ENCODE measurements around the gene OR51G1. TPM values are rescaled to one million over a fixed set of nuclear protein-coding genes. Genes with fewer than 3 reads are reported as not detected.
"Not testable (repeated sequence)": the region's sequence is repeated elsewhere in the genome, so short reads cannot be mapped to it uniquely, and the experiment has no call there.

OR51G1 gene
- not detected for polyA plus RNA-seq

DNA sequence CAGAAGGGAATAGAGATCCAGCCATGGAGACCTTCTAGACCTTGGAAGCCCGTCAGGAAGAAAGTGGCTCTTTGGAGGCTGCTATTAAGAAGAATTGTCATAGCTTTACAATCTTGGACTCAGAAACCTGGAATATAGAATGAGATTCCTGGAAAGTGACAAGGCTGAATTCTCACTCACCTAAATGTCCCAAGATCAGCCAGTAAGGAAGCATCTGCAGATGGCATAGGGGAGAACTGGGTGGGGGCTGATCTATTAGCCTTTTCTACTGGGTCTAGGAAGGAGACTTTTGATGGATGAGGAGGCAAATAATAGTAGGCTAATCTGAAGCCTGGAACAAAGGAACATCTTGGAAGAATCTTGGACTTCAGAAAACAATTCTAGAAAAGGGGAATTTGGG, at the start of gene OR51G1:
OR51G1 (minus strand) TSS at position 101 of the 400 bp plus-strand sequence; CDS start at position 101, 0 bp downstream.
- 79 to 100% methylated on average over 1 of the region's 1 CpG for WGBS, 2 donors
- Histone ChIP-seq H3K27me3 (ENCODE audit: control insufficient read depth in 1 of 2, insufficient read depth in 2 of 2, low read length in 2 of 2) (no peaks in the 10 kb centered on the region), H3K4me3 (ENCODE audit: low read depth in 1 of 2, low read length in 2 of 2) (no peak within 1 kb of the TSS), H3K36me3 (ENCODE audit: control insufficient read depth in 2 of 2, insufficient read depth in 2 of 2, low read length in 1 of 2) (no peaks in the 10 kb centered on the region), H3K27ac (ENCODE audit: low read depth in 2 of 2, low read length in 1 of 2) (no peak within 1 kb of the TSS), H3K9me3 (ENCODE audit: control insufficient read depth in 2 of 2, insufficient read depth in 1 of 2, low read depth in 1 of 2, low read length in 1 of 2) (no peaks in the 10 kb centered on the region), H3K4me1 (ENCODE audit: control insufficient read depth in 2 of 2, insufficient read depth in 2 of 2, low read length in 1 of 2) (no peaks in the 10 kb centered on the region)

- 61 to 70% methylated on average over 1 of the region's 1 CpG for WGBS, 2 donors
- no peak overlapping the region for H3K27ac ChIP-seq (ENCODE audit: low read depth in 2 of 2, low read length in 1 of 2)
- H3K4me1 ChIP-seq (ENCODE audit: control insufficient read depth in 2 of 2, insufficient read depth in 2 of 2, low read length in 1 of 2): no peaks in the 10 kb centered on the region
- no peaks in the 10 kb centered on the region for H3K27me3 ChIP-seq (ENCODE audit: control insufficient read depth in 1 of 2, insufficient read depth in 2 of 2, low read length in 2 of 2)
- no peak overlapping the region for H3K4me3 ChIP-seq (ENCODE audit: low read depth in 1 of 2, low read length in 2 of 2)
- H3K9me3 ChIP-seq (ENCODE audit: control insufficient read depth in 2 of 2, insufficient read depth in 1 of 2, low read depth in 1 of 2, low read length in 1 of 2): no peaks in the 10 kb centered on the region
- no peaks in the 10 kb centered on the region for H3K36me3 ChIP-seq (ENCODE audit: control insufficient read depth in 2 of 2, insufficient read depth in 2 of 2, low read length in 1 of 2)
Measured at GRCh38 chr11:4962816-4963215, 38.7 kb upstream of the OR51G1 start.

DNA sequence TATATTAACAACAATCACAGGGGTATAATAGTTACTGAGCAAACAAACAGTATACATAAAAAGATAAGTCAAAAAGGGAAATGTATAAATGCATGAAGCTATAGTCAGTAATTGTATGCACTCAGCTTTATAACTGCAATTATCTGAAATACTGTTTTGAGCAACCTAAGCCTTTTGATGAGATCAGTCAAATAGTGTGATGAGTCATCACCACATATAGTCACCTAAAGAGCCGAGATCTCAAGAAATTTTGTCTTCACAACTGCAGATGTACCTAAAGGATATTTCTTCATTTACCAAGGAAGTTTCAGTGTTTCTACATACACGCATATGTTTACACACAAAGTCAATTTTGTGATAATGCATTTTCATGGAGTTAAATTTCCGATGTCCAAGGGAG, 36.7 kb upstream of the OR51G1 start:
- H3K9me3 ChIP-seq (ENCODE audit: control insufficient read depth in 2 of 2, insufficient read depth in 1 of 2, low read depth in 1 of 2, low read length in 1 of 2): no peaks in the 10 kb centered on the region
- H3K4me1 ChIP-seq (ENCODE audit: control insufficient read depth in 2 of 2, insufficient read depth in 2 of 2, low read length in 1 of 2): no peaks in the 10 kb centered on the region
- 73 to 78% methylated on average over 3 of the region's 3 CpGs for WGBS, 2 donors
- H3K27ac ChIP-seq (ENCODE audit: low read depth in 2 of 2, low read length in 1 of 2): no peak overlapping the region
- H3K27me3 ChIP-seq (ENCODE audit: control insufficient read depth in 1 of 2, insufficient read depth in 2 of 2, low read length in 2 of 2): no peaks in the 10 kb centered on the region
- H3K36me3 ChIP-seq (ENCODE audit: control insufficient read depth in 2 of 2, insufficient read depth in 2 of 2, low read length in 1 of 2): no peaks in the 10 kb centered on the region
- no peak overlapping the region for H3K4me3 ChIP-seq (ENCODE audit: low read depth in 1 of 2, low read length in 2 of 2)

- Histone ChIP-seq H3K27me3 (ENCODE audit: control insufficient read depth in 1 of 2, insufficient read depth in 2 of 2, low read length in 2 of 2) (no peaks in the 10 kb centered on the region), H3K4me3 (ENCODE audit: low read depth in 1 of 2, low read length in 2 of 2) (no peak overlapping the region), H3K9me3 (ENCODE audit: control insufficient read depth in 2 of 2, insufficient read depth in 1 of 2, low read depth in 1 of 2, low read length in 1 of 2) (no peaks in the 10 kb centered on the region), H3K4me1 (ENCODE audit: control insufficient read depth in 2 of 2, insufficient read depth in 2 of 2, low read length in 1 of 2) (no peaks in the 10 kb centered on the region), H3K27ac (ENCODE audit: low read depth in 2 of 2, low read length in 1 of 2) (no peak overlapping the region), H3K36me3 (ENCODE audit: control insufficient read depth in 2 of 2, insufficient read depth in 2 of 2, low read length in 1 of 2) (no peaks in the 10 kb centered on the region)
- 73 to 85% methylated on average over 4 of the region's 4 CpGs for WGBS, 2 donors
Measured at GRCh38 chr11:4957396-4957795, 33.3 kb upstream of the OR51G1 start.

DNA sequence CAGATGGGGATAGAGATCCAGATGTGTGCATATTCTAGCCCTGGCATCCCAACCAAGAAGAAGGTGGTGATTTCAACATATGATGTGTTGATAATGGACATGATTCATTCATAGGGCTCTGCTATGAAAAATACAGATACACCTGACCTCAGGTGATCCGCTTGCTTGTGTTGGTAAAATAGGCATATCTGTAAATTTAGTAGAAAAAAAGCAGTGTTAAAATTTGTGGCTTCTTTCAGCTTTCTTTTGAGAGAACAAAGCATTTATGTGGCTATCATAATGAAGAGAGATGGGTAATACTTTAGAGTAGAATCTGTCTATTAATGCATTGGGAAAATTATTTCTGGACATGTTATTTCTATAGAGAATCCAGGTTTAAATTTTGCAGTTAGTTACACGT, 31.5 kb upstream of the OR51G1 start, which contains the start of gene OR51A2:
OR51A2 (minus strand) TSS at position 101 of the 400 bp plus-strand sequence; CDS start at position 101, 0 bp downstream.
- H3K4me1 ChIP-seq (ENCODE audit: control insufficient read depth in 2 of 2, insufficient read depth in 2 of 2, low read length in 1 of 2); H3K4me3 ChIP-seq (ENCODE audit: low read depth in 1 of 2, low read length in 2 of 2); H3K27me3 ChIP-seq (ENCODE audit: control insufficient read depth in 1 of 2, insufficient read depth in 2 of 2, low read length in 2 of 2); H3K36me3 ChIP-seq (ENCODE audit: control insufficient read depth in 2 of 2, insufficient read depth in 2 of 2, low read length in 1 of 2); H3K9me3 ChIP-seq (ENCODE audit: control insufficient read depth in 2 of 2, insufficient read depth in 1 of 2, low read depth in 1 of 2, low read length in 1 of 2); H3K27ac ChIP-seq (ENCODE audit: low read depth in 2 of 2, low read length in 1 of 2): not testable (repeated sequence)
- WGBS, 2 donors: 59 to 71% methylated on average over 2 of the region's 2 CpGs

GRCh38 chr11:4947505-4947904, 23.4 kb upstream of the OR51G1 start, which contains the start of gene OR51A4:
OR51A4 (minus strand) TSS chr11:4947605; CDS start chr11:4947100, 505 bp downstream.
- H3K36me3 ChIP-seq (ENCODE audit: control insufficient read depth in 2 of 2, insufficient read depth in 2 of 2, low read length in 1 of 2): no peaks in the 10 kb centered on the region
- H3K4me3 ChIP-seq (ENCODE audit: low read depth in 1 of 2, low read length in 2 of 2): no peak within 1 kb of the TSS
- no peaks in the 10 kb centered on the region for H3K9me3 ChIP-seq (ENCODE audit: control insufficient read depth in 2 of 2, insufficient read depth in 1 of 2, low read depth in 1 of 2, low read length in 1 of 2)
- H3K4me1 ChIP-seq (ENCODE audit: control insufficient read depth in 2 of 2, insufficient read depth in 2 of 2, low read length in 1 of 2): no peaks in the 10 kb centered on the region
- no peak within 1 kb of the TSS for H3K27ac ChIP-seq (ENCODE audit: low read depth in 2 of 2, low read length in 1 of 2)
- no peaks in the 10 kb centered on the region for H3K27me3 ChIP-seq (ENCODE audit: control insufficient read depth in 1 of 2, insufficient read depth in 2 of 2, low read length in 2 of 2)

DNA sequence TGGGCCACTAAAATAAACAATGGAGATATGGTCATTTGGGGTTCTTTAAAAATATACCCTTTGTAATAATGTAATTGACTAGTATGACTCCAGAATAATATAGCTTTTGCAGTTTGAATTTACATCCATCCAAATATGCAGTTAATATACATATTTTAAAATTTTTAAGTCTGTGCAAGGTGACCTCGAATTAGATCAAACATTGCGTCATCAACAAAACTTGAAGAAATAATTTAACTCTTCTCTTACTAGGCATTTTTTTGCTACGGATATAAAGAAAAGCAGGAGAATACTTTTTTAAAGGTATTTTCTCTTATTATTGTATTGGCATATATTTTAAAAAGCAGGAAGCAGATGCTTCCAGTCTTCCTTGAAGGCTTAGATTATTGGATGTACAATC, 12.6 kb upstream of the OR51G1 start:
- Histone ChIP-seq H3K27me3 (ENCODE audit: control insufficient read depth in 1 of 2, insufficient read depth in 2 of 2, low read length in 2 of 2) (no peaks in the 10 kb centered on the region), H3K4me3 (ENCODE audit: low read depth in 1 of 2, low read length in 2 of 2) (no peak overlapping the region), H3K36me3 (ENCODE audit: control insufficient read depth in 2 of 2, insufficient read depth in 2 of 2, low read length in 1 of 2) (no peaks in the 10 kb centered on the region), H3K4me1 (ENCODE audit: control insufficient read depth in 2 of 2, insufficient read depth in 2 of 2, low read length in 1 of 2) (no peaks in the 10 kb centered on the region), H3K9me3 (ENCODE audit: control insufficient read depth in 2 of 2, insufficient read depth in 1 of 2, low read depth in 1 of 2, low read length in 1 of 2) (no peaks in the 10 kb centered on the region), H3K27ac (ENCODE audit: low read depth in 2 of 2, low read length in 1 of 2) (no peak overlapping the region)
- 69 to 76% methylated on average over 3 of the region's 3 CpGs for WGBS, 2 donors

GRCh38 chr11:4932751-4933150, 8.6 kb upstream of the OR51G1 start:
- H3K4me3 ChIP-seq (ENCODE audit: low read depth in 1 of 2, low read length in 2 of 2): no peak overlapping the region
- no peaks in the 10 kb centered on the region for H3K9me3 ChIP-seq (ENCODE audit: control insufficient read depth in 2 of 2, insufficient read depth in 1 of 2, low read depth in 1 of 2, low read length in 1 of 2)
- no peaks in the 10 kb centered on the region for H3K27me3 ChIP-seq (ENCODE audit: control insufficient read depth in 1 of 2, insufficient read depth in 2 of 2, low read length in 2 of 2)
- H3K36me3 ChIP-seq (ENCODE audit: control insufficient read depth in 2 of 2, insufficient read depth in 2 of 2, low read length in 1 of 2): no peaks in the 10 kb centered on the region
- 70 to 72% methylated on average over 4 of the region's 4 CpGs for WGBS, 2 donors
- no peak overlapping the region for H3K27ac ChIP-seq (ENCODE audit: low read depth in 2 of 2, low read length in 1 of 2)
- H3K4me1 ChIP-seq (ENCODE audit: control insufficient read depth in 2 of 2, insufficient read depth in 2 of 2, low read length in 1 of 2): no peaks in the 10 kb centered on the region

GRCh38 chr11:4926608-4927007, 2.5 kb upstream of the OR51G1 start:
- no peak overlapping the region for H3K4me3 ChIP-seq (ENCODE audit: low read depth in 1 of 2, low read length in 2 of 2)
- no peaks in the 10 kb centered on the region for H3K4me1 ChIP-seq (ENCODE audit: control insufficient read depth in 2 of 2, insufficient read depth in 2 of 2, low read length in 1 of 2)
- no peak overlapping the region for H3K27ac ChIP-seq (ENCODE audit: low read depth in 2 of 2, low read length in 1 of 2)
- no peaks in the 10 kb centered on the region for H3K27me3 ChIP-seq (ENCODE audit: control insufficient read depth in 1 of 2, insufficient read depth in 2 of 2, low read length in 2 of 2)
- H3K9me3 ChIP-seq (ENCODE audit: control insufficient read depth in 2 of 2, insufficient read depth in 1 of 2, low read depth in 1 of 2, low read length in 1 of 2): no peaks in the 10 kb centered on the region
- H3K36me3 ChIP-seq (ENCODE audit: control insufficient read depth in 2 of 2, insufficient read depth in 2 of 2, low read length in 1 of 2): no peaks in the 10 kb centered on the region

DNA sequence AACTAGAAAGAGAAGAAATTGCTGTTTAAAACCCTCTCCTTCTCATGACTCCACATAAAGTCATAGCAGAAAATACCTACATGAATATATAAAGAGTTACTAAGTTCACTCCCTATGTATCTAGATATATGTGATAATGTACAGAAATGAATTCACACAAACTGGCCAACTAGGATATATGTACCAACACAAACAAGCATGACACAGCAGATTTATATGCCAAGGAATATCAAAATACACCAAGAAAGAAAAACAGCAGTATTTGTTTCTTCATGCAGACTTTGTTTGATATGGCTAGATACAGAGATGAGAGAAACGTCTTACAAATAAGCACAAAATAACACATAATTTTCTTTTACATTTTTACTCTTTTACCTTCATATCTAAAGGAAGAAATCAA, 1.8 kb downstream of the OR51G1 start:
- Histone ChIP-seq H3K27ac (ENCODE audit: low read depth in 2 of 2, low read length in 1 of 2) (no peak overlapping the region), H3K4me3 (ENCODE audit: low read depth in 1 of 2, low read length in 2 of 2) (no peak overlapping the region), H3K4me1 (ENCODE audit: control insufficient read depth in 2 of 2, insufficient read depth in 2 of 2, low read length in 1 of 2) (no peaks in the 10 kb centered on the region), H3K36me3 (ENCODE audit: control insufficient read depth in 2 of 2, insufficient read depth in 2 of 2, low read length in 1 of 2) (no peaks in the 10 kb centered on the region), H3K27me3 (ENCODE audit: control insufficient read depth in 1 of 2, insufficient read depth in 2 of 2, low read length in 2 of 2) (no peaks in the 10 kb centered on the region), H3K9me3 (ENCODE audit: control insufficient read depth in 2 of 2, insufficient read depth in 1 of 2, low read depth in 1 of 2, low read length in 1 of 2) (no peaks in the 10 kb centered on the region)
- WGBS, 2 donors: 41 to 61% methylated on average over 1 of the region's 1 CpG

Measured in esophagus (tissue), 2 donors.